ENCODE data around the gene TBCD.

The TBCD gene

GRCh38 chr17:82832411-82832810, 80.5 kb downstream of the TBCD start:
- DNase-seq (ENCODE audit: low read depth, low spot score): no peak

DNA sequence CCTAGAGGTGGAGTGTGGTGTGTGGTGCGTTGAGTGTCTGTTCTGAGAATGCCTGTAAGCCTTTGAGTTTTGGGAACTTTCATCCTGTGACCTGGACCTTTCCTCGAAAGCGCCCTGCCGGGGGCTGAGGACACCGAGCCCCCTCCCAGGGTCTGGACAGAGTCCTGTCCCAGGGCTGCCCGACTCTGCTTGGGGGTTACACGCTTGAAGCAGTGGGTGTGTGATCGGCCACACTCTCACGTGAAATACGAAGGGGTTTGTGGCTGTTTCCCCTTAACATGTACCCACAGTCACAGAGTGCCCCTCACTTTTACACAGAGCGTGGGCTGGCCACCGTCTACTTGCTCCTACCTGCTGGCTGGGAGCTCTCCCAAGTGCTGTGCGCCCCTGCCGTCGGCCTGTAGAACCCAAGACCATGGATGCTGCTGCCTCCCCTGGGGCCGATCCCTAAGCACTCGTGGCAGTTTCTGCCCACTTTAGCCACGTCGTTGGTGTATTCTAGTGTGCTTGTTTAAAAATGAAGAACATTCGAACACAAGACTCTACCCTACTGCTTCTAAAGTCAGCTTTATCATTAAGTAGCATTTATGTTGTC, 81.1 kb downstream of the TBCD start:
- no peak for DNase-seq (ENCODE audit: low read depth, low spot score)

GRCh38 chr17:82835122-82835521, 83.3 kb downstream of the TBCD start:
- no peak for DNase-seq (ENCODE audit: low read depth, low spot score)

DNA sequence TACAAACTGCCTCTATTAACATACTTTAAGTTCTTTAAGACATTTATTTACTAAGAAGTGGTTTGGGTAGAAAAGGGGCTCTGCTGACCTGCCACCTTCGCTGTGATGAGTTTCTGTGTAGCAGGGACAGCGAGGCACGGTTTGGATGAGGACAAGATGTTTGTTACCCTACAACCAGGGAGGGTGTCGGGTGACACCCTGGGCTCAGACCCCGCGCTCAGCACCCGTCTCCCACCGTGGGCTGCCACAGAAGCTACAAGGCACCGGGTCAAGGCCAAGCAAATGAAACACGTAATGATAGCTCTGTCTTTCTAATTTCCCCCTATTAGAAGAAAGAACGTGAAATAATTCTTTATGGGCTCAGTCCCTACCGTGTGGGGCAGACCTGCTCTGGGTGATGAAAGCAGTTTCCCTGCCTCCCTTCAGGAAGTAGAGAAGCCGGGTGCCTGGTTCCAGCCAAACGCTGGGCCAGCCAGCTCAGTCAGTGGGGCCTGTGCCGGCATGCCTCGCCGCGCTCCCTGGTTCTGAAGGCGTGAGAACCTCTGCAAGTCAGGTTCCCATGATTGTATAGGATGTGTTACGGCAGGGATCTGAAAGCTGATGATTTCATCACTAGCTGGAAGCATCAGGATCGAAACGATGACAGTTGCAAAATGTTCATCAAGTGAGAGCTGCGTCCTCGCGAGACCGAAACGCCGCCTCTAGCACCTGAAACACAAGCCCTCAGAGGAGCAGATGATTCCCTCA, 84.1 kb downstream of the TBCD start:
- no peak for DNase-seq (ENCODE audit: low read depth, low spot score)

- no peak for DNase-seq (ENCODE audit: low read depth, low spot score)
Observed at GRCh38 chr17:82836823-82837357, 85.0 kb downstream of the TBCD start.

GRCh38 chr17:82837586-82838320, 85.9 kb downstream of the TBCD start:
- no peak for DNase-seq (ENCODE audit: low read depth, low spot score)

DNA sequence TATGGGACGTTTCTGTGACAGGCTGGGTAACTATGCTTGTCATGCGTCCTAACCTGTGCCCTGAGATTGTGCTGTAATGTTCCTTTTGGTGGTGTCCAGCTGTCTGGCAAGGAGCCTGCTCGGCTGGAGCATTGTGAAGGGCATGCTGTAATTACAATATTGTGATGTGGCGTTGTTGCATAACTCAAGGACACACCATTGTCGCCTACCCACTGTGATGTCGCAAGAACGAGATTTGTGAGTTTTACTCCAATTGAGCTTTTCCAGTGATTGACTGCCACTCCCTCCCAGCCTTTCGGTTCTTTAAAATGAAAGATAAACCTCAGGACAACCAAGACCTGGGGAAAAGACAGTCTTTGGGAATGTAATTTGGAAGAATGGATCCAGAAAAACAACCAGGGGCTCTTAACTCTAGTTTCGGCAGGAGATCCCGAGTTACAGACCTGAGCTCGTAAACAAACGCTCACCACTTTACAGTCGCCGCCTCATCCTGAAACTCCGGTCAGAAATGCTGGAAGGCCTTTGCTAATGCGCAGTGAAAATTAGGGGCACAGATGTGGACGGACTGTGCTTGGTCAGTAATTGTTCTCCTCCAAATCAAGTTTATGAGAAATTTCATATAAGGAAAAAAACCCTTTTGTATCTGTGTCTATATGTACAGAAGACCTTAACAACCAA, 86.7 kb downstream of the TBCD start:
- no peak for DNase-seq (ENCODE audit: low read depth, low spot score)

GRCh38 chr17:82839617-82840292, 87.9 kb downstream of the TBCD start, which contains the start of gene ZNF750:
TSS of gene ZNF750 (minus strand) at chr17:82840022. CDS start at chr17:82832454, 7,568 bp downstream.
- DNase-seq (ENCODE audit: low read depth, low spot score): no peak

GRCh38 chr17:82840431-82840831, 88.6 kb downstream of the TBCD start:
- no peak for DNase-seq (ENCODE audit: low read depth, low spot score)

GRCh38 chr17:82841921-82842596, 90.2 kb downstream of the TBCD start:
- DNase-seq (ENCODE audit: low read depth, low spot score): no peak

GRCh38 chr17:82843904-82844680, 92.2 kb downstream of the TBCD start:
- DNase-seq (ENCODE audit: low read depth, low spot score): no peak

- no peak for DNase-seq (ENCODE audit: low read depth, low spot score)
Observed at GRCh38 chr17:82844796-82845162, 92.9 kb downstream of the TBCD start.

DNA sequence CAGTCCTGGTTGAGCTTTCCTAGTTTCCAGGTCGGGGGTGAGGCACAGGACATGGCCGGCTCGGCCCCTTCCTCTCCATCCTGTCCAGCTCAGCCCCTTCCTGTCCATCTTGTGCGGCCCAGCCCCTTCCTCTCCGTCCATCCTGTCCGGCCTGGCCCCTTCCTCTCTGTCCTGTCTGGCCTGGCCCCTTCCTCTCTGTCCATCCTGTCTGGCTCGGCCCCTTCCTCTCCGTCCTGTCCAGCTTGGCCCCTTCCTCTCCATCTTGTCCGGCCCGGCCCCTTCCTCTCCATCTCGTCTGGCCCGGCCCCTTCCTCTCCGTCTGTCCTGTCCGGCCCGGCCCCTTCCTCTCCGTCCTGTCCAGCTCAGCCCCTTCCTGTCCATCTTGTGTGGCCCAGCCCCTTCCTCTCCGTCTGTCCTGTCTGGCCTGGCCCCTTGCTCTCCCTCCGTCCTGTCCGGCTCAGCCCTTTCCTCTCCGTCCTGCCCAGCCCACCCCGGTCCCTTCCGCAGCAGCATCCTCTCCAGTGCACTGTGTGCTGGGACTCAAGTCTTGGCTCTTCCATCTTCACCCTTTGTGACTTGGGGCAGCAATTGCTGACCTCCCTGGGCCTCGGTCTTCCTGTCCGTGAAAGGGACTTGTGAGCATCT, 93.4 kb downstream of the TBCD start:
- no peak for DNase-seq (ENCODE audit: low read depth, low spot score)

- DNase-seq (ENCODE audit: low read depth, low spot score): no peak
Observed at GRCh38 chr17:82846061-82846691, 94.3 kb downstream of the TBCD start.

GRCh38 chr17:82848022-82848592, 96.2 kb downstream of the TBCD start:
- peak; percentile 48 for DNase-seq (ENCODE audit: low read depth, low spot score)

DNA sequence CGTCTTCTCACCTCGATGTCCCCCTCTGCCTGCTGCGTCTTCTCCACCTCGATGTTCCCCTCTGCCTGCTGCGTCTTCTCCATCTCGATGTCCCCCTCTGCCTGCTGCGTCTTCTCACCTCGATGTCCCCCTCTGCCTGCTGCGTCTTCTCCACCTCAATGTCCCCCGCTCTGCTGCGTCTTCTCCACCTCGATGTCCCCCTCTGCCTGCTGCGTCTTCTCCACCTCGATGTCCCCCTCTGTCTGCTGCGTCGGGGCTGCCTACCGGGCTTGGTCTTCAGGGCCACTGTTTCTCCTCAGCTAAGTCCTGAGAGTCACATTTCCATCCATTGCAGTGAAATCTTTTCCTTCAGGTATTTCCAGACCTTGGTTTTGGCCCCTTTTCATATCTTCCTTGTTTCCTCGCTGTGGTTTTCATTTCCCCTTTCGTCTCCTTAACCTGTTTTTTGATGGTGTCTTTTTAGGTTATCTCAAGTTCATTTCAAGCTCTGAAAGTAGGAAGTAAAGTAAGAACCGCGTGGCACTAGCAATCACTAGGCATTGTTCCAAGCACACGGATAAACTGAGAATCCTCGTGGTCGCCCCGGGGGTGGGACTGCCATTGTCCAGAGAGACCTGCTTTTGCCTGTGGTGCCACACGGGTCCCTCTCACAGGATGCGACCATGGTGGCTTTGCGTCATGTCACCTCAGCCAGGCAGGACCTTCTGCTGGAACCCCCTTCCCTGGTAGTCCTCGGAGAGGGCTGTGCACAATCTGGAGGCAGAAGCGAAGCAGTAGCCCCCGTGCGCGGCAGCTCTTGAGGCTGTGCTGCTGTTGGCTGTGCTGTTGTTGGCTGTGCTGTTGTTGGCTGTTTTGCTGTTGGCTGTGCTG, 97.4 kb downstream of the TBCD start:
- no peak for DNase-seq (ENCODE audit: low read depth, low spot score)

GRCh38 chr17:82851381-82851780, 99.5 kb downstream of the TBCD start:
- no peak for DNase-seq (ENCODE audit: low read depth, low spot score)

DNA sequence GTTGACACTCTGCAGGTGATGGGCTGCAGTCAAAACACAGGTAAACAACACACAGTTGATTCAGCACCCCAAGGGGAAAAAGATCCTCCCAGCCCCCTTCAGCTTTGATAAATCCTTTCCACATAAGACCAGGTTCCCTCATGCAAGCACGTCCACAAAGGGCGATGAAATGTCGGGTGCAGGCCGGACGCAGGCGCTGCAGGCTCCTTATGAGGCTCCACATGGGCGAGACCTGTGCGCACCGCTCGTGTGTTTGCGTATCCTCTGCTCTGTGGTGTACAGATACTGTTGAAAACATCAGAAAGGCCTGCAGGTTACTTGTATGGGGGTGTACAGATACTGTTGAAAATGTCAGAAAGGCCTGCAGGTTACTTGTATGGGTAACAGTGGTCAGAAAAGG, 102.4 kb downstream of the TBCD start:
- no peak for DNase-seq (ENCODE audit: low read depth, low spot score)

All from brain pericyte (primary cell).